Stimulated activated CD8-positive, alpha-beta memory T cell treated with anti-CD3 and anti-CD28 coated beads, Interleukin-4, amount 100 ng/mL, for 48 hours (primary cell): ENCODE results near the gene LRRC4B.
"Not testable (repeated sequence)": the region's sequence is repeated elsewhere in the genome, so short reads cannot be mapped to it uniquely, and the experiment has no call there.

Experiments used
- DNase-seq: peaks from one replicate; pipeline ENCODE4 v3.0.0-alpha.2; 2020

LRRC4B gene, protein sequence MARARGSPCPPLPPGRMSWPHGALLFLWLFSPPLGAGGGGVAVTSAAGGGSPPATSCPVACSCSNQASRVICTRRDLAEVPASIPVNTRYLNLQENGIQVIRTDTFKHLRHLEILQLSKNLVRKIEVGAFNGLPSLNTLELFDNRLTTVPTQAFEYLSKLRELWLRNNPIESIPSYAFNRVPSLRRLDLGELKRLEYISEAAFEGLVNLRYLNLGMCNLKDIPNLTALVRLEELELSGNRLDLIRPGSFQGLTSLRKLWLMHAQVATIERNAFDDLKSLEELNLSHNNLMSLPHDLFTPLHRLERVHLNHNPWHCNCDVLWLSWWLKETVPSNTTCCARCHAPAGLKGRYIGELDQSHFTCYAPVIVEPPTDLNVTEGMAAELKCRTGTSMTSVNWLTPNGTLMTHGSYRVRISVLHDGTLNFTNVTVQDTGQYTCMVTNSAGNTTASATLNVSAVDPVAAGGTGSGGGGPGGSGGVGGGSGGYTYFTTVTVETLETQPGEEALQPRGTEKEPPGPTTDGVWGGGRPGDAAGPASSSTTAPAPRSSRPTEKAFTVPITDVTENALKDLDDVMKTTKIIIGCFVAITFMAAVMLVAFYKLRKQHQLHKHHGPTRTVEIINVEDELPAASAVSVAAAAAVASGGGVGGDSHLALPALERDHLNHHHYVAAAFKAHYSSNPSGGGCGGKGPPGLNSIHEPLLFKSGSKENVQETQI

DNA sequence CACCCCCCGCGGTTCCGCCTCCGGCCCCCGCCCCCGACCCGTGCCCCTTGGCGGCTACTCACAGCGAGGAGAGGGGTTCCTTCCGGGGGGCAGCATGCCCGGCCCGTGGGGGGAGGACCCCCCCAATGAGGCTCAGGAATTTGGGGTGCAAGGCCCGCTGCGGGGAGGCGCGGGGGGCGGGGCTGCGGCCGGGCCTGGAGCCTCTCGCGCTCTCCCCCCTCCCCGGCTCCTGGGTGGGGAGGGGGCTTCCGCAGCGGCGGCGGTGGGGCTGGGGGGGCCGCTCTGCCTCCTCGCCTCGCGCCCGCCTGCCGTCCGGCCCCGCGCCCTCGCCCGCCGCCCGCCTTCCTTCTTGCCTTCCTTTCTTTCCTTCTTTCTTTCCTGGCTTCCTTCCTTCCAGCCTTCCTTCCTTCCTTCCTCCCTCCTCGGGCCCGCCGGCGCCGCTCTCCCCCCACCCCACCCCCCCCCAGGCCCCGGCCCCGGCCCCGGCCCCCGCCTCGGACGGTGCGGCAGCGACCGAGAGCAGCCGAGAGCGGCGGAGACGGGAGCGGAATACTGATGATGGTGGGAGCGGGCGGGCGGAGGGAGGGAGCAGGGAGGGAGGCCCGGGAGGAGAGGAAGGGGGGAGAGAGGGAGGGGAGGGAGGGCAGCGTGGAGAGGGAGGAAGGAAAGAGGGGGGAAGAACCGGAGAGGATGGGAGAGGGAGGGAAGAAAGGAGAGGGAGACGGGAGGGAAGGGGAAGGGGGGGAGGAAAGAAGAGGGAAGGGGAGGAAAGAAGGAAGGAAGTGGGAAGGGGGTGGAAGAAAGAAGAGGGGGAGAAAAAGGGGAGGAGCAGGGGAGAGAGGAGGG lies at the start of gene LRRC4B:
LRRC4B (minus strand) TSS at position 554 of the 846 bp plus-strand sequence. CDS start 19,597 bp downstream, outside the sequence.
- DNase-seq: no peak

DNA sequence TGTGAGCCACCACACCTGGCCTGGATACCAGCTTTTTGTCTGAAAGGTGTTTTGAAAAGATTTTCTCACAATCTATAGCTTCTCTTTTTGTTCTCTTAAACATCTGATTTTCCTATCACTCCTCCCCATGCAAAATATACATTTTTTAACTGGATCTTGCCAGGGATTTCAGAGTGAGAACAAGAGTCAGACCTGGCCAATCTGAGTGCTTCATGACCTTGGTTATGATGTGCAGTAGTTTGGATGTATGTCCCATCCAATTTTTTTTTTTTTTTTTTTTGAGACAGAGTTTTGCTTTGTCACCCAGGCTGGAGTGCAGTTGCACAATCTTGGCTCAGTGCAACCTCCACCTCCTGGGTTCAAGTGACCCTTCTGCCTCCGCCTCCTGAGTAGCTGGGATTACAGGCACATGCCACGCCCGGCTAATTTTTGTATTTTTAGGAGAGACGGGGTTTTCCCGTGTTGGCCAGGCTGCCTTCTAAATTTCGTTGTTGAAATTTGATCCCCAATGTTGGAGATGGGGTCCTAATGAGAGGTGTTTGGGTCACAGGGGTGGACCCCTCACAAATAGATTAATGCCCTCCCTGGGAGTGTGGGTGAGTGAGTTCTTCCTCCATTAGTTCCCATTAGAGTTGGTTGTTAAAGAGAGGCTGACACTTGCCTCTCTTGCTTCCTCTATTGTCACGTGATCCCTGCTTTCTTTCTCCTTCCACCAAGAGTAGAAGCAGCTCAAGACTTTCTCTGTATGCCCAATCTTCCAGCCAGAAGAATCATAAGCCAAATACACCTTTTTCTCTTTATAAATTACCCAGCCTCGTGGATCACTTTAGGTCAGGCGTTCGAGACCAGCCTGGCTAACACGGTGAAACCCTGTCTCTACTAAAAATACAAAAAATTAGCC lies 44.5 kb upstream of the LRRC4B start:
- not testable (repeated sequence) for DNase-seq

- peak; percentile 95 for DNase-seq
Measured at GRCh38 chr19:50607874-50608785, 39.9 kb upstream of the LRRC4B start.

DNA sequence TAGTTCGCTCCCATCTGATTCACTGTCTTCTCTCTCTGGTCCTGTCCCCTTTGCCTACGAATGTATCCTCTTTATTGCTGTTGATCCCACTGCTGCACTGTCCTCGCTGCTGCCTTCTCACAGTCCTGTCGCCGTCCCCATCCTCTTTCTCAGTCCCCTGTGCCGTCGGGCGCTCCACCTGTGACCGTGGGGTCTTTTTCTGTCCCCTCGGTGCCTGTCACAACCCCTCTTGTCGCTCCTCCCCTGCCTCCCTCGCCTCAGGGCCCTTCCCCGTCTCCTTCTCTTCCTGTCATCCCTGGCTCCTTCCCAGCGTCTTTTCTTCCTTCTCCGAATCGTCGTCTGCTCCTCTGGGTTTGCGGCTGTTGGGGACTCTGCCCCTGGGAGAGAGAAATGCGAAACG lies 39.2 kb upstream of the LRRC4B start:
- no peak for DNase-seq

DNA sequence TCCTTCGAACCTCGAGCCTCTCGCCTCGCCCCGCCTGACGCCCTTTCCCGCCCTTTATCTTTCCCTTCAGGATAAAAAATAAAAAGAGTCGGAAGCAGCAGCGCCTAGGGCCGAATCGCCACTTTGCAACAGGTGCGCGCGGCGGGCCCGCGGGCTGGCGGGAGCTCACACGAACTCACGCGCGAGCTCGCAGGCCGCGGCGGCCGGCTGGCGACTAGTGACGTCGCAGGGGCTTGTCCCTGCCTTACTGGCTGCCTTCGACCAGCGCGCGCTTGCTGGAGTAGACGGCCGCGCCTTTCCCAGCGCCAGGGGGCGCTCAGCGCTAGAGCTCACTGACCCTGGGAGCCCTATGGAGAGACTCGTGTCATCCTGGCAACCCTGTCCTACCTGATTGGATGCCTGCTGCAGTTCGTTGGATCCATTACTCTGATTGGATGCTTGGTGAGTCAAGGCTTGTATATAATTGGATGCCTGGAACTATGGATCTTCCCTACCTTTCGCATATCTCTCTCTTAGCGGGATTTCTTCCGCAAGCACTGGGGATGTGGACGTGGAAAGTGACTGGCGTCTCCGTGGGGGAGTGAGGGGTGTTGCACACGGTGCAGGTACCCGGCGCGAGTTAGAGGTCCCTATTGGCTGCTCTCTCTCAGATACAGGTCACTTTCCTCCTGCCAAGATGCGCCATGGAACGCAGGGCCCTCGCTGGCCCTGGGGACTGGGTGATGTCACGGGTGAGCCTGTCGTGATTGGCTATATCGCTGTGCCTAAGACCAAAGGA lies 38.0 kb upstream of the LRRC4B start:
- peak; percentile 32 for DNase-seq

GRCh38 chr19:50604264-50605073 lies 36.2 kb upstream of the LRRC4B start:
- DNase-seq: peak; percentile 33

- DNase-seq: no peak
Measured at GRCh38 chr19:50602935-50603334, 34.7 kb upstream of the LRRC4B start.

DNA sequence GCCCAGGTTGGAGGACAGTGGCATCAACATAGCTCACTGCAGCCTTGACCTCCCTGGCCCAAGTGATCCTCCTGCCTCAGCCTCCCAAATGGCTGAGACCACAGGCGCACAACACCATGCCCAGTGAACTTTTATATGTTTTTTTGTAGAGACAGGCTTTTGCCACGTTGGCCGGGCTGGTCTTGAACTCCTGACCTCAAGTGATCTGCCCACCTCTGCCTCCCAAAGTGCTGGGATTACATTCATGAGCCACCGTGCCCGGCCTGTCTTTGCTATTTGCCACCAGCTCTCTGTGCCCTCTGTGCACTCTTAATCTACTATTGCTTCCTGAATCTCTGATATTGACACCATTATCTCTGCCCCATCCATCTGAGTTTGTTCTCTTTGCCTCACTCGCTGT lies 34.3 kb upstream of the LRRC4B start:
- DNase-seq: no peak

DNA sequence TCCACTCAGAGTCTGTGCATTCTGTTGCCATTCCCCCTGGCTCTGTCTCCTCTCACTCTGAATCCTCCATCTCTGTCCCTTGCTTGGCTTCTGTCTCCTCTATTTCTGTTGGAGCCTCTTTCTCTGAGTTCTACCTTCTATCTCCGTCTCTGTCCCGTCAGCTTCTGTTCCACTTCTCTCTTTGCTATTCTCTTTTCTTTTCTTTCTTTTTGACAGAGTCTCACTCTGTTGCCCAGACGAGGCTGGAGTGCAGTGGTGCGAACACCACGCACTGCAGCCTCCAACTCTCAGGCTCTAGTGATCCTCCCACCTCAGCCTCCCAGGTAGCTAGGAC lies 33.8 kb upstream of the LRRC4B start:
- DNase-seq: no peak

DNA sequence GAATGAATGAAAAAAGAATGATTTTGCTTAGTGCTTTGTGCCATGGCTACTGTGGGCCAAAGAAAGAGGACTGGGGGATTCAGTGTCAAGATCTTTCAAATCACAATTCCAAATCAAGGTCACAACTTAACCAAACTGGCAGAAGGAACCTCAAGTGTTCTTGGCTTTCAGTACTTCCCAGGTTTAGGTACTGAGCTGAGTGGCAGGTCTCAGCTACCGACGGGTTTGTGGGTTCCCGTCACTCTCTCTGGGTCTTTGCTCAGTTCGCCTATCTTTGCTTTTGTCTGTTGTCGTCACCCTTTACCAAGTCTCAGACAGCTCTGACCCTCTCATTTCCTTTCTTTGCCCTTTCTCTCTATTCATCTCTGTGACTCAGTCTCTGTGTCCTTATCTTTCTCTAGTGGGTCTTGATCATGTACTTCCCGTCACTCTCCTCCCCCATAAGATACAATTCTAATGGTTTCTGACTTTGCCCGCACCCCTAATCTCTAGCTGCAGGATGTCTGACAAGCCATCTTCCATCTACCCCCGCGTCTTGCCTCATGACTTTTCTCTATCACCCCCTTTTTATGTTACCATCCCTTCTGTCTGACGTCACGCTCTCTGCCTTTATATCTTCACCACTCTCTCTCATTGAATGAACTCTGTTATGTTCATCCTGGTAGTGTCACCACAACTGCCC lies 33.3 kb upstream of the LRRC4B start:
- DNase-seq: no peak

DNA sequence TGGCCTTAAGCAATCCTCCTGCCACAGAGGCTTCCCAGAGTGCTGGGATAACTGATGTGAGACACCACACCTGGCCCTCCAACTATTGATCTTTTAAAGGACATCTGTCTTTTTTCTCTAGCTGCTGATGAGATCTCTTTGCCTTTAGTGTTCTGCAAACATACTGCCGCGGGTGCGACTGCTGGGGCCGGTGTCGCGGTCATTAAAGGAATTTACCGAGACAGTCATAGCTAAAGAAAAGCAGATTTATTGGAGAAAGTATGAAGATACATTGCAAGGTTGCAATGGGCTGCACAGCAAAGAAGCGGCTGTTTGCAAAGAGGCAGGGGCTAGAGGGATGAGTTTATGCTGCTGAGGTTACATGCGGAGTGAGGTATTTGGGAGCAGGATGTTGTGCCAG lies 31.2 kb upstream of the LRRC4B start:
- no peak for DNase-seq

DNA sequence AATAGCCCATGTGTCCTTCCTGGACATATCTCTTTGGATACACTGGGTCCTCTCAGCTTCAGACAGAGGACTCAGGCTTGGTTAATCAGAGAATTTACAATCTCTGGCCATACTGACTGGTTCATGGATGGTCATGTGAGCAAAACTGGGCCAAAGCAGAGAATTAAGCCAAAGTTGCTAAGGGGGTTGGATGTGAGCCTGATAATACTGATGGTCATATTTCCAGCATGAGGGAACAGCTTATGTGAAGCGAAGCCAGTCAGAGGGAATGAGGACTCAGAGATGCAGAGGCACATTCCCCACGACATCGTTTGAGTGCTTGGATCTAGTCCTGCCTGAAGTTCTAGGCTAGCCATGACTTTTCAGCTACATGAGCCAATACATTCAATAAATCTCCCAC lies 22.0 kb upstream of the LRRC4B start:
- no peak for DNase-seq

- DNase-seq: not testable (repeated sequence)
Measured at GRCh38 chr19:50581795-50582660, 13.8 kb upstream of the LRRC4B start.

GRCh38 chr19:50580970-50581634 lies 12.9 kb upstream of the LRRC4B start:
- DNase-seq: no peak

GRCh38 chr19:50580240-50580639 lies 12.0 kb upstream of the LRRC4B start:
- DNase-seq: no peak

GRCh38 chr19:50576769-50577168 lies 8.5 kb upstream of the LRRC4B start:
- not testable (repeated sequence) for DNase-seq

GRCh38 chr19:50573741-50574461 lies 5.7 kb upstream of the LRRC4B start:
- no peak for DNase-seq
